H1 (cell line): ENCODE results near the gene PGM2L1. TPM values are rescaled to one million over a fixed set of nuclear protein-coding genes. Genes with fewer than 3 reads are reported as not detected.

Experiments used
- ATF2 ChIP-seq: IDR thresholded peaks from 2 replicates; pipeline ENCODE4 v1.6.1; 2012; ENCODE audit warnings: low read length, inconsistent platforms
- BCL11A ChIP-seq, 2 experiments: IDR thresholded peaks; one replicate each; pipeline ENCODE4 v1.6.1; 2011; ENCODE audit warnings: low read depth in 2 of 2, low read length in 2 of 2, mild to moderate bottlenecking in 2 of 2
- CHD7 ChIP-seq: fragments of 300-600 bp; sonication (generic); IDR thresholded peaks from 2 replicates; pipeline ENCODE4 v1.7.1; 2012; ENCODE audit warnings: low read length, moderate library complexity, mild to moderate bottlenecking, inconsistent platforms; ENCODE audit not compliant: insufficient replicate concordance
- GABPA ChIP-seq: IDR thresholded peaks from 2 replicates; pipeline ENCODE4 v1.6.1; 2011; ENCODE audit warnings: mild to moderate bottlenecking, low read length, moderate library complexity, borderline replicate concordance; ENCODE audit not compliant: insufficient read depth
- RAD21 ChIP-seq, 2 experiments: IDR thresholded peaks in 1 of 2; conservative IDR thresholded peaks in 1 of 2; 2 replicates each; pipeline ENCODE4 v1.6.1; 2011; ENCODE audit warnings: low read depth in 2 of 2, low read length in 2 of 2, improper control_type of control experiment in 1 of 2, inconsistent platforms in 1 of 2, mild to moderate bottlenecking in 1 of 2, moderate library complexity in 1 of 2
- TCF12 ChIP-seq: IDR thresholded peaks from 2 replicates; pipeline ENCODE4 v1.6.1; 2011; ENCODE audit warnings: low read depth, mild to moderate bottlenecking, low read length
- TEAD4 ChIP-seq: IDR thresholded peaks from 2 replicates; pipeline ENCODE4 v1.6.1; 2012; ENCODE audit warnings: low read depth, low read length, inconsistent platforms, mixed read lengths
- ZNF274 ChIP-seq: IDR thresholded peaks from 2 replicates; pipeline ENCODE4 v1.7.0; 2012; ENCODE audit warnings: low read length, borderline replicate concordance; ENCODE audit errors: extremely low read depth
- polyA plus RNA-seq, 7 experiments: library from polyadenylated mRNA; depleted of rRNA in 3 of 7; stranded (reverse) in 5 of 7; unstranded in 2 of 7; fragments of >200 nt in 5 of 7; fragments of 200-250 nt in 2 of 7; gene quantifications; 1 replicate in 5 of 7; 2 replicates in 1 of 7; 4 replicates in 1 of 7; pipeline versions ENCODE4 v1.2.1 to v1.2.3, GENCODE V29; 2011 to 2013; ENCODE audit warnings: missing spikeins in 2 of 7, mixed read lengths in 2 of 7
- total RNA-seq: library from RNA; stranded (reverse); fragmentation: NEBNext Ultra II Directional; extraction: Animal tissue kit (Norgen Biotek cat#: 25700); gene quantifications from 2 replicates; pipeline ENCODE4 v1.2.1, GENCODE V29; 2021

Gene PGM2L1
- total and polyA plus RNA-seq, 2 of the 8 experiments (the other 6 are each of a cell fraction or from before 2014, with no cell fraction given) = 5.0 to 42.7 TPM

- TF ChIP-seq CHD7 = no peak
- no peak for TF ChIP-seq RAD21 (IDR thresholded peaks at IDR 0.05 in 1 of 2, conservative IDR thresholded peaks at IDR 0.05 in 1 of 2; ENCODE audit: low read depth in 2 of 2, low read length in 2 of 2)
- no peak for TF ChIP-seq GABPA
- no peak for TF ChIP-seq TEAD4
- no peak for TF ChIP-seq BCL11A (IDR thresholded peaks at IDR 0.05; ENCODE audit: low read depth in 2 of 2, low read length in 2 of 2)
- no peak for TF ChIP-seq ZNF274
- TF ChIP-seq TCF12 = no peak
- TF ChIP-seq ATF2 = no peak
Measured at GRCh38 chr11:74403607-74404321, 5.5 kb upstream of the PGM2L1 start (continued).
